Vagina (tissue), 2 donors: ENCODE measurements around the gene NTRK3.

ENCODE experiments used
- POLR2A ChIP-seq, 2 donors: fragments of 450-650 bp; IDR thresholded peaks; one replicate each; pipeline ENCODE4 v1.6.1; 2017; ENCODE audit warnings: antibody characterized with exemption in 2 of 2, mild to moderate bottlenecking in 2 of 2, moderate library complexity in 2 of 2
- POLR2AphosphoS5 ChIP-seq, 2 donors: sonication (generic); formaldehyde crosslinking; IDR thresholded peaks; one replicate each; pipeline ENCODE4 v1.9.0; 2017; ENCODE audit warnings: antibody characterized with exemption in 2 of 2, mild to moderate bottlenecking in 2 of 2, low read depth in 1 of 2; ENCODE audit not compliant: insufficient read depth in 1 of 2
- TF ChIP-seq, protein P1 (sequence below), 3 experiments: fragments of 450-650 bp in 2 of 3; fragments of 200-600 bp in 1 of 3; sonication (generic) in 1 of 3; IDR thresholded peaks; one replicate each; pipeline ENCODE4 v1.5.1; 2017 to 2019; ENCODE audit warnings: antibody characterized with exemption in 3 of 3, mild to moderate bottlenecking in 2 of 3, moderate library complexity in 2 of 3

DNA sequence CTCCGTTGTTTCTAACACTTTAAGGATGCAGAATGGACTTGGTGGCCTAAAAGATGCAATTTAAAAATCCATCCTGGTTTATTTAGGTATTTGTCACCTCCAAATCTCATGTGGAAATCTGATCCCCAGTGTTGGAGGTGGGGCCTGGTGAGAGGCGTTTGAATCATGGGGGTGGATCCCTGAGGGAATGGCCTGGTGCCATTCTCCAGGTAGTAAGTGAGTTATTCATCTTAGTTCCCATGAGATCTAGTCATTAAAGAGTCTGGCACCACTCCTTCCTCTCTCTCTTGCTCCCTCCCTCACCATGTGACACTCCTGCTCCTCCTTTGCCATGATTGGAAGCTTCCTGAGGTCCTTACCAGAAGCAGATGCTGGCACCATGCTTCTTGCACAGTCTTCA is 339.1 kb downstream of the NTRK3 start:
- TF ChIP-seq, protein P1, sequence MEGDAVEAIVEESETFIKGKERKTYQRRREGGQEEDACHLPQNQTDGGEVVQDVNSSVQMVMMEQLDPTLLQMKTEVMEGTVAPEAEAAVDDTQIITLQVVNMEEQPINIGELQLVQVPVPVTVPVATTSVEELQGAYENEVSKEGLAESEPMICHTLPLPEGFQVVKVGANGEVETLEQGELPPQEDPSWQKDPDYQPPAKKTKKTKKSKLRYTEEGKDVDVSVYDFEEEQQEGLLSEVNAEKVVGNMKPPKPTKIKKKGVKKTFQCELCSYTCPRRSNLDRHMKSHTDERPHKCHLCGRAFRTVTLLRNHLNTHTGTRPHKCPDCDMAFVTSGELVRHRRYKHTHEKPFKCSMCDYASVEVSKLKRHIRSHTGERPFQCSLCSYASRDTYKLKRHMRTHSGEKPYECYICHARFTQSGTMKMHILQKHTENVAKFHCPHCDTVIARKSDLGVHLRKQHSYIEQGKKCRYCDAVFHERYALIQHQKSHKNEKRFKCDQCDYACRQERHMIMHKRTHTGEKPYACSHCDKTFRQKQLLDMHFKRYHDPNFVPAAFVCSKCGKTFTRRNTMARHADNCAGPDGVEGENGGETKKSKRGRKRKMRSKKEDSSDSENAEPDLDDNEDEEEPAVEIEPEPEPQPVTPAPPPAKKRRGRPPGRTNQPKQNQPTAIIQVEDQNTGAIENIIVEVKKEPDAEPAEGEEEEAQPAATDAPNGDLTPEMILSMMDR (IDR thresholded peaks at IDR 0.05), result no peak
- TF ChIP-seq POLR2AphosphoS5 (IDR thresholded peaks at IDR 0.05; ENCODE audit: insufficient read depth in 1 of 2, low read depth in 1 of 2) (no peak), POLR2A (IDR thresholded peaks at IDR 0.05) (no peak)
